Stimulated activated naive B cell treated with anti-CD40 and anti-IgM and Interleukin-4, amounts not matched to agents 10 μg/mL and 1 μg/mL and 100 μg/mL, for 72 hours (primary cell): ENCODE data around the gene TENM4.
A peak's percentile ranks its signal among the peaks of the same experiment; 100 is the strongest.

Source experiments
- ATAC-seq, 2 donors: fragments of 150-1000 bp; cut with Tn5 transposase; replicated peaks; 2 replicates each; pipeline ENCODE4 v1.10.0; 2021; ENCODE audit warnings: moderate library complexity in 1 of 2
- DNase-seq: peaks from one replicate; pipeline ENCODE4 v3.0.0; 2021
- H3K27ac Mint-ChIP-seq: one replicate; pipeline ENCODE4 v1.8.0; 2022; ENCODE audit warnings: mild to moderate bottlenecking, mixed read lengths
- H3K27me3 Mint-ChIP-seq, 2 donors: one replicate each; pipeline ENCODE4 v1.8.0; 2022; ENCODE audit warnings: mixed read lengths in 2 of 2
- H3K36me3 Mint-ChIP-seq, 2 donors: one replicate each; pipeline ENCODE4 v1.8.0; 2022; ENCODE audit warnings: mixed read lengths in 2 of 2, mild to moderate bottlenecking in 1 of 2
- H3K4me1 Mint-ChIP-seq, 2 donors: one replicate each; pipeline ENCODE4 v1.8.0; 2022; ENCODE audit warnings: mixed read lengths in 2 of 2, mild to moderate bottlenecking in 1 of 2
- H3K4me3 Mint-ChIP-seq, 2 donors: one replicate each; pipeline ENCODE4 v1.8.0; 2022; ENCODE audit warnings: mild to moderate bottlenecking in 2 of 2, mixed read lengths in 2 of 2, moderate library complexity in 1 of 2
- H3K9me3 Mint-ChIP-seq, 2 donors: one replicate each; pipeline ENCODE4 v1.8.0; 2022; ENCODE audit warnings: mixed read lengths in 2 of 2, mild to moderate bottlenecking in 1 of 2

Gene TENM4

GRCh38 chr11:79155237-79155636 lies 285.6 kb downstream of the TENM4 start:
- no peak overlapping the region for H3K27ac Mint-ChIP-seq
- no peak for DNase-seq
- no peaks in the 10 kb centered on the region for H3K9me3 Mint-ChIP-seq
- ATAC-seq = no peak
- H3K27me3 Mint-ChIP-seq = peaks cover 0 to 3% of the 10 kb centered on the region in 2 donors
- no peaks in the 10 kb centered on the region for H3K4me1 Mint-ChIP-seq
- no peaks in the 10 kb centered on the region for H3K36me3 Mint-ChIP-seq
- no peak overlapping the region for H3K4me3 Mint-ChIP-seq

DNA sequence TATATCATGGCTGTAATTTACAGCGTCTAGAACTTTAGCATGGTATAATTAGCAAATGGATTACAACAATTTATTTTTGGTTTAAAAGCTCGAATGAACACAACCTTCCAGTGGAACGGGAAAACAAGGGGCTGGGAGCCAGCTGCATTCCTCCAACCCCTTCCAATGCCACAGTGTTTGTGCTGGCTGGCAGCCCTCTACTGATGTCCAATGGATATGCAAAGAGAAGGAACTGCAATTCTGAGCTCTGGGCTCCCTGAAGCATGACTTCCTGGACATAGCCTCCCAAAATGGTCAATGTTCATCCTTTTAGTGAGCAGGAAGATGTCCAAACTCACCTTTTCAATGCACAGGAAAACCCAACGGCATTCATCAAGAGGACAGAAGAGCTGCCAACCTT lies 288.3 kb downstream of the TENM4 start:
- Mint-ChIP-seq H3K27ac (no peak overlapping the region), H3K36me3 (no peaks in the 10 kb centered on the region), H3K4me3 (no peak overlapping the region), H3K4me1 (no peaks in the 10 kb centered on the region), H3K27me3 (no peaks in the 10 kb centered on the region), H3K9me3 (no peaks in the 10 kb centered on the region)
- no peak for DNase-seq
- ATAC-seq = no peak

DNA sequence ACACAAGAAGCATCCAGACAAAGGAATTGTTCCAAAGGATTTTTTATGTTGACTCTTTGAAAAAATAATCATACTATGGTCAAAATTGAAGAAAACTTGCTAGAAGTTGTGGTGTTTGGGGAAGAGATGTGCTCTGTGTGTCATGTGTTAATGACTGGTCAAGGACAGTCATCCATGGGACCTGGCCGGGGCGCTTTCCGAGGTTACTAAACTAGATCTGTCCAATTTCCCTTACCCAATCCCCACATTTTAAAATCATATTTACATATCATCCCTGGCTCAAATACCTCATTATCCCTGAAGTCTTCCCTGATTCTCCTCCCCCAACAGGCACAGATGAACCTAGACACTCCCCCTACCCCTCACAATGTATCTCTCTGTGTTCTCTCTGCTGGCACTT lies 289.4 kb downstream of the TENM4 start:
- ATAC-seq (no peak), DNase-seq (no peak)
- Mint-ChIP-seq H3K4me1 (no peaks in the 10 kb centered on the region), H3K4me3 (no peak overlapping the region), H3K27ac (no peak overlapping the region), H3K36me3 (no peaks in the 10 kb centered on the region), H3K27me3 (no peaks in the 10 kb centered on the region), H3K9me3 (no peaks in the 10 kb centered on the region)

DNA sequence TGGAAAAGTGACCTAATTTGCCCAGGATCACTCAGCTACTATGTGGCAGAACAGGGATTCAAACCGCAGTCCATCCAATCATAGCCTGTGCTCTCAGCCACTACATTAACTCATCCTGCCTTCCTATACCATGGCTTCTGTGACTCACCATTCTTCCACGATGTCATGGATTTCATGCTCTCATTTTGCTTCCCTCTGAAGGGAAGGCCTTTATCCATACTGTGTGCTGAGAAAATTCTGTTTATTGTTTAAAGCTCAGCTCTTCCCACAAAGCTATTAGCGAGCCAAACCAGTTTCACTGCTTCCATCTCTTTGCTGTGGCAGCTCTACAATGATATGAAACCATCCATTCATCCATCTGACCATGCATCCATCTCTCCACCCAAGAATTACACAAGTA lies 289.9 kb downstream of the TENM4 start:
- H3K4me3 Mint-ChIP-seq = no peak overlapping the region
- no peak overlapping the region for H3K27ac Mint-ChIP-seq
- DNase-seq (no peak), ATAC-seq (no peak)
- H3K9me3 Mint-ChIP-seq = no peaks in the 10 kb centered on the region
- H3K27me3 Mint-ChIP-seq = no peaks in the 10 kb centered on the region
- H3K4me1 Mint-ChIP-seq = no peaks in the 10 kb centered on the region
- no peaks in the 10 kb centered on the region for H3K36me3 Mint-ChIP-seq

- Mint-ChIP-seq H3K36me3 (no peaks in the 10 kb centered on the region), H3K9me3 (no peaks in the 10 kb centered on the region), H3K4me3 (no peak overlapping the region), H3K27ac (no peak overlapping the region), H3K4me1 (no peaks in the 10 kb centered on the region), H3K27me3 (no peaks in the 10 kb centered on the region)
- DNase-seq = no peak
- ATAC-seq = no peak
Observed at GRCh38 chr11:79150320-79150719, 290.5 kb downstream of the TENM4 start.

DNA sequence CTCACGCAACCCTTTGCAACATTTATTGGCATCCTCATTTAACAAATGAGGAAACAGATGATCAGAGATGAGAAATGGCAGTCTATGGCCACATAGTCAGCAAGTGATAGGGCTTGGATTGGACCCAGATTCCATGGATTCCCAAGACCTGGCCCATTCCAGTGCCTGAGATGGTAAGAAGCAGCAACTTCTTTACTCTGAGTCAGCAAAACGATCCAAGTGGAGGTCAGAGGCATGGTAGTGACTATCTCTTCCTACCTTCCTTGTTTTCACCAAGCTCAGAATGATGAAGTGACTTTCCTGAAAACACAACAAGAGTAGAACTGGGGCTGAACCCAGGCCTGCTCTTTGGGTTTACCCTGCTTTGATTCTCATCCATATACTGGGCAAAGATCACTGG lies 293.1 kb downstream of the TENM4 start:
- Mint-ChIP-seq H3K27me3 (no peaks in the 10 kb centered on the region), H3K4me1 (no peaks in the 10 kb centered on the region), H3K4me3 (no peak overlapping the region), H3K9me3 (peaks cover 1 to 4% of the 10 kb centered on the region in 2 donors), H3K36me3 (no peaks in the 10 kb centered on the region), H3K27ac (no peak overlapping the region)
- DNase-seq = no peak
- no peak for ATAC-seq

GRCh38 chr11:79147011-79147410 lies 293.8 kb downstream of the TENM4 start:
- Mint-ChIP-seq H3K4me3 (no peak overlapping the region), H3K9me3 (peaks cover 6 to 8% of the 10 kb centered on the region in 2 donors), H3K36me3 (no peaks in the 10 kb centered on the region), H3K27ac (no peak overlapping the region), H3K4me1 (no peaks in the 10 kb centered on the region), H3K27me3 (no peaks in the 10 kb centered on the region)
- no peak for ATAC-seq
- no peak for DNase-seq

DNA sequence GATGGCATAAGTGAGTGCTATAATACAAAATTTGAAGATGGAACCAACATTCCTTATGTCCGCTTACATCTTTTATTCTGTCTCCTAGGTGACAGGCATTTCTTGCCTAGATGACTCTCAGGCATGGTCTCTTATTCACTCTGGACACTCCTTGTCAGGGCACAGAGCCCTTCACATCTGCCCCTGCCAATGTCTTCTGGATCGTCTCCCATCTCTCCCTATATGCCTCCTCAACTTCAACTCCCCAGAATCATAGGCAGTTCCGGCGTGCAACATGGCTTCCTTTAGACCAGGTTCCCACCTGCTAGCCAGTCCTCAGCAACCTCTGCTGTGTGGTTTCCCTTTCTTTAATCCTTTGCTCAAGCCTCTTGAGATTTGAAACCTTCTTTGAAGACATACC lies 300.9 kb downstream of the TENM4 start:
- peak in 1 of 2 donors; percentile 46 for ATAC-seq
- no peak for DNase-seq
- H3K4me1 Mint-ChIP-seq = no peaks in the 10 kb centered on the region
- no peak overlapping the region for H3K27ac Mint-ChIP-seq
- H3K36me3 Mint-ChIP-seq = no peaks in the 10 kb centered on the region
- peaks cover 0 to 4% of the 10 kb centered on the region in 2 donors for H3K27me3 Mint-ChIP-seq
- no peak overlapping the region for H3K4me3 Mint-ChIP-seq
- peaks cover 8 to 18% of the 10 kb centered on the region in 2 donors for H3K9me3 Mint-ChIP-seq

GRCh38 chr11:79129702-79130101 lies 311.1 kb downstream of the TENM4 start:
- Mint-ChIP-seq H3K36me3 (peaks cover 2 to 3% of the 10 kb centered on the region in 2 donors), H3K27me3 (peaks cover 7 to 10% of the 10 kb centered on the region in 2 donors), H3K9me3 (peaks cover 19 to 20% of the 10 kb centered on the region in 2 donors), H3K4me3 (no peak overlapping the region), H3K27ac (no peak overlapping the region), H3K4me1 (no peaks in the 10 kb centered on the region)
- ATAC-seq = no peak
- DNase-seq = no peak

GRCh38 chr11:79128291-79128690 lies 312.5 kb downstream of the TENM4 start:
- ATAC-seq (no peak), DNase-seq (no peak)
- Mint-ChIP-seq H3K27me3 (peaks cover 7 to 10% of the 10 kb centered on the region in 2 donors), H3K4me1 (no peaks in the 10 kb centered on the region), H3K36me3 (peaks cover 2 to 3% of the 10 kb centered on the region in 2 donors), H3K9me3 (peaks cover 19 to 20% of the 10 kb centered on the region in 2 donors), H3K4me3 (no peak overlapping the region), H3K27ac (no peak overlapping the region)

DNA sequence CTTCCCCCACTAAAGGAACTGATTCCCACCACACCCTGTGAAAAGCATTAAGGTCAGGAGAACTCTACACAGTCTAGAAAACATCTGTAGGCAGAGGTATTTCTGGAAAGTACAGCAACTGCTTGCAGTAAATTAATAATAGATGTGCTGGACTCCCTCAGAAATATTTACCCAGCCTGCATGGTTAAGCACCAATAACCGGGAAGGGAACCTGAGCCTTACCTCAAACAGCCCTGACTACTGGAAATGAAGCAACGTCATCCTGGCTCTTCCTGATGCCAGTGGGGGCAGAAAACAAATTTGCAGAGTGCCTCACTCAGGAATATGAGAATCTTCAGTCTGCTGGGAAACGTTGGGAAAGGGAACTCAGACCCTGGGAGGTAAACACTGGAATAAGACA lies 318.1 kb downstream of the TENM4 start:
- Mint-ChIP-seq H3K36me3 (no peaks in the 10 kb centered on the region), H3K4me3 (no peak overlapping the region), H3K27me3 (no peaks in the 10 kb centered on the region), H3K4me1 (no peaks in the 10 kb centered on the region), H3K27ac (no peak overlapping the region), H3K9me3 (peaks cover 0 to 8% of the 10 kb centered on the region in 2 donors)
- no peak for ATAC-seq
- DNase-seq = no peak

DNA sequence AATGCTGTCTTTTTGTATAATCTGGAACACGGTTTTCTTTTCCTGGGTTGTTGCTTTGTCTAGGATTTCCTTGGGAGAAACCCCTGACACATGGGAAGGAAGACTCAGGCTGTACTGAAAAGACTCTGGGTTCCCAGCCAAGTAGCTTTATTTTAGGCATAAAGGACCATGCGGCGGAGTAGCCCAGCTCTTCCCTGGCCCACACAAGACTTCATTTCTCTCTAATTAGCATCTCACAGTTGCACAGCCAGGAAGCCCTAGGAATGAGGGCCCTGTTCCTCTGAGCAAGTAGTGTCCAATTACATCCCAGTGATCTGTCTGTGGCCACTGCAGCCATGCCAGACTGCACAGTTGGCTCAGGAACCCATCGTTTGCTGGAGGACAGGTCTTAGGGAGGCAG lies 319.5 kb downstream of the TENM4 start:
- Mint-ChIP-seq H3K9me3 (peaks cover 0 to 8% of the 10 kb centered on the region in 2 donors), H3K4me1 (no peaks in the 10 kb centered on the region), H3K36me3 (no peaks in the 10 kb centered on the region), H3K27me3 (no peaks in the 10 kb centered on the region), H3K4me3 (no peak overlapping the region), H3K27ac (no peak overlapping the region)
- ATAC-seq = no peak
- DNase-seq = no peak

GRCh38 chr11:79119491-79120284 lies 321.1 kb downstream of the TENM4 start:
- Mint-ChIP-seq H3K9me3 (peaks cover 2 to 4% of the 10 kb centered on the region in 2 donors), H3K27ac (no peak overlapping the region), H3K4me3 (no peak overlapping the region), H3K36me3 (no peaks in the 10 kb centered on the region), H3K4me1 (no peaks in the 10 kb centered on the region), H3K27me3 (no peaks in the 10 kb centered on the region)
- DNase-seq (no peak), ATAC-seq (no peak)

GRCh38 chr11:79117488-79117887 lies 323.3 kb downstream of the TENM4 start:
- no peak overlapping the region for H3K4me3 Mint-ChIP-seq
- no peaks in the 10 kb centered on the region for H3K4me1 Mint-ChIP-seq
- no peak for ATAC-seq
- no peaks in the 10 kb centered on the region for H3K36me3 Mint-ChIP-seq
- no peak overlapping the region for H3K27ac Mint-ChIP-seq
- DNase-seq = no peak
- H3K27me3 Mint-ChIP-seq = no peaks in the 10 kb centered on the region
- H3K9me3 Mint-ChIP-seq = peaks cover 2 to 4% of the 10 kb centered on the region in 2 donors

GRCh38 chr11:79116600-79116999 lies 324.2 kb downstream of the TENM4 start:
- Mint-ChIP-seq H3K4me3 (no peak overlapping the region), H3K27ac (no peak overlapping the region)
- no peak for ATAC-seq

More at GRCh38 chr11:79116600-79116999, 324.2 kb downstream of the TENM4 start:
- DNase-seq = no peak
- Mint-ChIP-seq H3K36me3 (no peaks in the 10 kb centered on the region), H3K4me1 (no peaks in the 10 kb centered on the region), H3K9me3 (peaks cover 2 to 6% of the 10 kb centered on the region in 2 donors), H3K27me3 (no peaks in the 10 kb centered on the region)
